Trophoblast cell (in vitro differentiated cells and primary cell): ENCODE results near the gene C4orf51.
A peak's percentile ranks its signal among the peaks of the same experiment; 100 is the strongest.

Experiments used
- DNase-seq, 2 donors: peaks; one replicate each; pipeline ENCODE4 v3.0.0-alpha.2; 2016
- H2AFZ ChIP-seq: 2 replicates; pipeline ENCODE4 v1.6.1; 2013; ENCODE audit warnings: low read length, moderate library complexity, mild to moderate bottlenecking; ENCODE audit not compliant: insufficient read depth, poor library complexity
- H2AK5ac ChIP-seq: 2 replicates; pipeline ENCODE4 v1.6.1; 2013; ENCODE audit warnings: mild to moderate bottlenecking, low read length
- H2BK120ac ChIP-seq: 2 replicates; pipeline ENCODE4 v1.6.1; 2013; ENCODE audit warnings: low read length, mild to moderate bottlenecking, moderate library complexity; ENCODE audit not compliant: insufficient read depth, poor library complexity
- H2BK12ac ChIP-seq: 2 replicates; pipeline ENCODE4 v1.6.1; 2013; ENCODE audit warnings: mild to moderate bottlenecking, low read length, moderate library complexity
- H2BK5ac ChIP-seq: 2 replicates; pipeline ENCODE4 v1.6.1; 2013; ENCODE audit warnings: low read length, low read depth, moderate library complexity, mild to moderate bottlenecking; ENCODE audit not compliant: poor library complexity
- H3K14ac ChIP-seq: 2 replicates; pipeline ENCODE4 v1.6.1; 2013; ENCODE audit warnings: mild to moderate bottlenecking, low read length
- H3K18ac ChIP-seq: 2 replicates; pipeline ENCODE4 v1.6.1; 2013; ENCODE audit warnings: mild to moderate bottlenecking, low read length
- H3K23ac ChIP-seq: 2 replicates; pipeline ENCODE4 v1.6.1; 2013; ENCODE audit warnings: low read length
- H3K27ac ChIP-seq: 2 replicates; pipeline ENCODE4 v1.5.1; 2013; ENCODE audit warnings: low read depth, mild to moderate bottlenecking, inconsistent platforms, low read length, moderate library complexity
- H3K27me3 ChIP-seq: 2 replicates; pipeline ENCODE4 v1.6.1; 2013; ENCODE audit warnings: inconsistent platforms, mild to moderate bottlenecking, low read length, moderate library complexity; ENCODE audit not compliant: insufficient read depth
- H3K36me3 ChIP-seq, 2 experiments: 1 replicate in 1 of 2; 2 replicates in 1 of 2; pipeline ENCODE4 v1.6.1; 2013; ENCODE audit warnings: low read length in 2 of 2, mild to moderate bottlenecking in 2 of 2, moderate library complexity in 1 of 2; ENCODE audit not compliant: insufficient read depth in 2 of 2, control insufficient read depth in 1 of 2
- H3K4ac ChIP-seq: 2 replicates; pipeline ENCODE4 v1.6.1; 2013; ENCODE audit warnings: low read depth, mild to moderate bottlenecking, low read length, moderate library complexity
- H3K4me1 ChIP-seq, 2 experiments: 1 replicate in 1 of 2; 2 replicates in 1 of 2; pipeline ENCODE4 v1.6.1; 2013; ENCODE audit warnings: low read length in 2 of 2, mild to moderate bottlenecking in 2 of 2, moderate library complexity in 1 of 2; ENCODE audit not compliant: insufficient read depth in 2 of 2, control insufficient read depth in 1 of 2
- H3K4me2 ChIP-seq: 2 replicates; pipeline ENCODE4 v1.6.1; 2013; ENCODE audit warnings: inconsistent platforms, mild to moderate bottlenecking, low read length, moderate library complexity
- H3K4me3 ChIP-seq: 2 replicates; pipeline ENCODE4 v1.5.1; 2013; ENCODE audit warnings: mild to moderate bottlenecking, low read depth, low read length, inconsistent platforms
- H3K79me1 ChIP-seq: one replicate; pipeline ENCODE4 v1.6.1; 2013; ENCODE audit warnings: low read length
- H3K79me2 ChIP-seq: 2 replicates; pipeline ENCODE4 v1.6.1; 2013; ENCODE audit warnings: low read length, mild to moderate bottlenecking; ENCODE audit not compliant: control insufficient read depth, insufficient read depth, poor library complexity
- H3K9ac ChIP-seq: 2 replicates; pipeline ENCODE4 v1.6.1; 2013; ENCODE audit warnings: mild to moderate bottlenecking, low read length
- H3K9me3 ChIP-seq: 2 replicates; pipeline ENCODE4 v1.6.1; 2013; ENCODE audit warnings: low read depth, mild to moderate bottlenecking, control low read depth, inconsistent platforms, low read length; ENCODE audit not compliant: insufficient read depth
- H4K12ac ChIP-seq: 2 replicates; pipeline ENCODE4 v1.6.1; 2013; ENCODE audit warnings: low read depth, mild to moderate bottlenecking, low read length, moderate library complexity
- H4K8ac ChIP-seq: 2 replicates; pipeline ENCODE4 v1.6.1; 2013; ENCODE audit warnings: low read depth, mild to moderate bottlenecking, low read length, moderate library complexity
- H4K91ac ChIP-seq: one replicate; pipeline ENCODE4 v1.6.1; 2013; ENCODE audit warnings: low read depth, mild to moderate bottlenecking, low read length, moderate library complexity
- WGBS: extraction: QIAGEN DNeasy Blood & Tissue Kit; methylation state at CpG from one replicate; pipeline ENCODE4 v1.1.7; 2013; ENCODE audit warnings: missing lambda C conversion rate; ENCODE audit not compliant: insufficient read length, insufficient coverage; ENCODE audit errors: extremely low coverage; 5-methylcytosine and 5-hydroxymethylcytosine counted together

The C4orf51 gene

DNA sequence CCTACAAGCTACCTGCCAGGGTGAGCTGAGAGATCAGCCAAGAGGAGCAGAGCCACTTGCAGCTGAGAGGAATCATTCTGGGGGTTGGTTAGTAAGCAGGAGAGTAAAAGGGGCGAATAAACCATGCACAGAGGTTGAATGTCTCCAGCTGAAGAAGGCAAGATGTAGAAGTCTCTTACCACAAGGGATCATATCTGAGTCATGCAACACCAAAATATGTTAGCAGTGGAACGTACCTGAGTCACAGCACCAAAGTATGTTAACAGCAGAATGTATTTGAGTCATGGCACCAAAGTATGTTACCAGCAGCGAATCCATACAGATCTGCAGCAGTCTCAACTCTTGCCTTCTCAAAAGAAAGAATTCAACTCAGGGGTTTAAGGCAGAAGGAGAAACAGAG lies 29.9 kb downstream of the C4orf51 start:
- no peak overlapping the region for H3K4ac ChIP-seq
- H3K27me3 ChIP-seq = no peaks in the 10 kb centered on the region
- peaks cover 3% of the 10 kb centered on the region for H3K79me2 ChIP-seq
- no peak overlapping the region for H4K12ac ChIP-seq
- no peaks in the 10 kb centered on the region for H3K36me3 ChIP-seq
- peaks cover 3% of the 10 kb centered on the region for H3K79me1 ChIP-seq
- no peak overlapping the region for H2BK5ac ChIP-seq
- peaks cover 7 to 12% of the 10 kb centered on the region in 2 experiments for H3K4me1 ChIP-seq
- peak; percentile 63 to 85 for DNase-seq
- no peaks in the 10 kb centered on the region for H3K9me3 ChIP-seq
- no peak overlapping the region for H3K23ac ChIP-seq
- no peak overlapping the region for H2AFZ ChIP-seq
- H3K14ac ChIP-seq = no peak overlapping the region
- no peak overlapping the region for H2BK12ac ChIP-seq
- H3K18ac ChIP-seq = no peak overlapping the region
- H2BK120ac ChIP-seq = no peak overlapping the region
- H3K27ac ChIP-seq = no peak overlapping the region
- no peak overlapping the region for H3K9ac ChIP-seq
- no peak overlapping the region for H4K8ac ChIP-seq
- H2AK5ac ChIP-seq = no peak overlapping the region
- no peak overlapping the region for H3K4me2 ChIP-seq
- no peak overlapping the region for H3K4me3 ChIP-seq
- H4K91ac ChIP-seq = no peak overlapping the region
- WGBS = no CpG with 5 or more reads among the region's 3 CpGs

DNA sequence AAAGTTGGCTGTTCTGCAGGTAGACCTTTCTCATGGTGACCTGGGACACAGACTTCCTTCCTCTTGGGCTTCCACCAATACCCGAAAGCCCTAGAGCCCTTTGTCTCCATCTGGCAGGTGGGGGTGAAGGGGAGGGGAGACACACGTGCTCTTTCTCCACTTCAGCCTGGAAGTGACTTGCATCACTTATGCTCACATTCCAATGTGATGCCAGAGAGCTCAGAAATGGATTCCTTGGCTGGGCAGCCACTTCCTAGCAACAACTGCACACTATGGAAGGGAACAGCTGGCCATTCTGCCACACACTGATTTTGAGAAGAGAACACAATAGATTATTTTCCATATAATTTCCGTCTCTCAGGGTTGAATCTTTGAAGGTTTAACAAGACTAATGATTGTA lies 36.3 kb downstream of the C4orf51 start:
- Histone ChIP-seq H2BK5ac (no peak overlapping the region), H2AK5ac (no peak overlapping the region), H3K18ac (no peak overlapping the region), H2BK120ac (no peak overlapping the region), H3K27me3 (no peaks in the 10 kb centered on the region), H4K8ac (no peak overlapping the region), H3K79me1 (no peaks in the 10 kb centered on the region), H3K4me2 (no peak overlapping the region), H3K27ac (no peak overlapping the region), H3K4me1 (no peaks in the 10 kb centered on the region), H3K79me2 (no peaks in the 10 kb centered on the region), H3K4me3 (no peak overlapping the region), H2AFZ (no peak overlapping the region), H4K91ac (no peak overlapping the region), H3K9ac (no peak overlapping the region), H3K9me3 (no peaks in the 10 kb centered on the region), H3K36me3 (no peaks in the 10 kb centered on the region), H3K4ac (no peak overlapping the region), H4K12ac (no peak overlapping the region), H3K23ac (no peak overlapping the region), H2BK12ac (no peak overlapping the region), H3K14ac (no peak overlapping the region)
- no CpG with 5 or more reads among the region's 3 CpGs for WGBS
- no peak for DNase-seq

DNA sequence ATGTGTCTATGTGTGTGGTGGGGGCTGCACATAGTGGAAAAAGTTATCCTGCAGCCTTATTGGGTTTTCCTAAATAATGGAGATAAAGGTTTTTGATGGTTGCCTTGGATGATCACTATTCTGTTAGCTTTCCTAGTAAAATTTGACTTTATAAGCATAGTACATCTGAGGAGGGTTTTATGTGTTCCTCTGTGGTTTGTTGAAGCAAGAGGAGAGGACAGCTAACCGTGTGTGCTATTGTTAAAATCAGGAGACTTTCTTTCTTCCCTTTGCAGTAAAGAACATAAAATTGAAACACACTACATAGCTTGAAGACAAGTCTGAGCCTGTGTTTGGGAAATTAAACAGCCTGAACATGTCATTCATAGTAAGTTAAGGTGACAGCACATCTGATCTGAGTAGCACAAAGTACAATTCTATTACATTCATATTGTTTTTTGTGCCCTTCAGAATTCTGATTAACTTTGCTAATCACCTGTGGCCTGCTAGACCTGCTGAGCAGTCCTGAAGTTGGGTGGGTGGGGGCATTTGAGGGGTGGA lies 36.8 kb downstream of the C4orf51 start:
- Histone ChIP-seq H2BK12ac (no peak overlapping the region), H2AK5ac (no peak overlapping the region), H3K23ac (no peak overlapping the region), H3K18ac (no peak overlapping the region), H3K36me3 (no peaks in the 10 kb centered on the region), H3K4me3 (no peak overlapping the region), H3K79me1 (no peaks in the 10 kb centered on the region), H3K27me3 (no peaks in the 10 kb centered on the region), H3K9me3 (no peaks in the 10 kb centered on the region), H3K4me2 (no peak overlapping the region), H4K12ac (no peak overlapping the region), H2BK5ac (no peak overlapping the region), H4K8ac (no peak overlapping the region), H3K4me1 (no peaks in the 10 kb centered on the region), H3K27ac (no peak overlapping the region), H2BK120ac (no peak overlapping the region), H3K9ac (no peak overlapping the region), H3K4ac (no peak overlapping the region), H3K14ac (no peak overlapping the region), H4K91ac (no peak overlapping the region), H3K79me2 (no peaks in the 10 kb centered on the region), H2AFZ (no peak overlapping the region)
- no peak for DNase-seq
- WGBS = no CpG with 5 or more reads among the region's 1 CpG

DNA sequence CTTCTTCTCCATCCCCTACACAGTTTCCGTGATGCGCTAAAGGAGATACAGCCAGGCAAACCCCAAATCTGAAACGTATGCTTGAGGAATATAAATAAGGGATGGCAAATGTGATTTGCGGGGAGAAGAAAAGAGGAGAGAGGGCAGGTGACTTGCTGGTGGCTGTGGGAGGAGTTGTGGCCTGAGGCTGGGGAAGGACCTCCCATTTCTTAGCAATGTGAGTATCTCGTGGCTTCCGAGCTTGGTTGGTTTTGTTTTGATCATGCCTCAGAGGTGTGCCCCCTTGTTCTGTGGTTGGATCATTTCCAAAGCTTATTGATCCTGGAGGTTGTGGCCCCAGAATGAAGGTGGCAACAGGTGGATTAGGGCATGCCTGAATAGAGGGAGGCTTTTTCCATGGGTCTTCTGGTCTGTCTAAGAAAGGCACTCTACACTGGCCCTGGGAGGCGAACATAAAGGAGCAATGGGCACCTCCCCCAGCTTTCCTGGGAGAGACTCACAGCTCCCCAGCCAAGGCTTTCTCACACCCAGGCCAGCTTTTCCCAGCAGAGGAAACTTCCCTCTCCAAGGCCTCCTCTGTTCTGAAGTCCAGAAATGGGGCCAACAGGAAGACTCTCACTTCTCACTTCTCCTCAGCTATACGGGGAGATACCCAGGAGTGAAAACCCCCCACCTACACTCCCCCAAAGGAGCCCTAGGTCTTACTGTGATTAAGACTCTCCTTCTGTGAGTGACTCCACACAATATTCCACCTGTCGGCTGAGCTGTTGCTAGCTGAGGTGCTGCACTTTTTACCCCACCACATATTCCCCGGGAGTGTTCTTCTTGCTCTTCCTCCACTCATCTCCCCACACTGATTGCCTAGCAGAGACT lies 40.0 kb downstream of the C4orf51 start:
- DNase-seq = no peak

More for the DNA sequence above, 40.0 kb downstream of the C4orf51 start:
- Histone ChIP-seq H3K4me3 (no peak overlapping the region), H3K4me2 (no peak overlapping the region), H2BK12ac (peak overlapping the region; percentile 35), H3K27me3 (no peaks in the 10 kb centered on the region), H3K79me1 (no peaks in the 10 kb centered on the region), H3K9me3 (no peaks in the 10 kb centered on the region), H4K8ac (no peak overlapping the region), H3K36me3 (no peaks in the 10 kb centered on the region), H2BK5ac (no peak overlapping the region), H3K18ac (no peak overlapping the region), H2AFZ (no peak overlapping the region), H3K14ac (no peak overlapping the region), H2AK5ac (no peak overlapping the region), H3K9ac (no peak overlapping the region), H3K27ac (no peak overlapping the region), H3K4ac (no peak overlapping the region), H4K91ac (peak overlapping the region; percentile 34), H3K79me2 (no peaks in the 10 kb centered on the region), H3K23ac (no peak overlapping the region), H2BK120ac (no peak overlapping the region), H3K4me1 (no peaks in the 10 kb centered on the region), H4K12ac (peak overlapping the region; percentile 22)
- WGBS = no CpG with 5 or more reads among the region's 10 CpGs
